ENCODE measurements around the gene DLGAP4. TPM values are rescaled to one million over a fixed set of nuclear protein-coding genes. Genes with fewer than 3 reads are reported as not detected.

DLGAP4 gene
- total and polyA plus RNA-seq, 7 donors = 53.5 to 151 (median 90.4) TPM

DNA sequence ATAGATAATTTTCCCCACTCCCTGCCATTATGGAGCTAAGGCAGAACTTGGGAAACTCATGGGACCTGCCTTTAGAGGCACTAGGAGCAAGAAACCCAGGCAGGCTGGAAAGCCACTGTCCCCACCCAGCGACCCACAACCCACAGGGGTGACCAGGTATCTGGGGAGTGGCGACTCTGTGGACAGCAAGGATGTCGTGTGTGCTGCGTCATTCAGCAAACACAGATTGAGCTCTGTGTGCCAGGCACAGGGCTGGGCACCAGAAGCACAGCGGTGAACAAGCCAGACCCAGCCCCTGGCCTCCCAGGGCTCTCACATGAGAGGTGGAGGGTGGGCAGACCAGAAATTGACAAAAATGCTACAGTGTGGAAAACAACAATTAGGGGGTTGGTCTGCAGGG, 27.7 kb downstream of the DLGAP4 start:
- H3K36me3 ChIP-seq (ENCODE audit: insufficient read depth in 1 of 2, low read depth in 1 of 2) = no peaks in the 10 kb centered on the region
- H3K9me3 ChIP-seq = no peaks in the 10 kb centered on the region
- peaks cover 0 to 52% (median 11%) of the 10 kb centered on the region in 3 donors for H3K27me3 ChIP-seq (ENCODE audit: insufficient read depth in 3 of 3, low read length in 2 of 3)
- intact Hi-C loops (cut with DNase I) = no loop called here
- WGBS, 3 donors = 76 to 83% (median 81%) methylated on average over 5 of the region's 5 CpGs
- H3K4me3 ChIP-seq = no peak overlapping the region
- ATAC-seq = no peak
- DNase-seq = peak in 1 of 2 donors; percentile 1
- H3K27ac ChIP-seq = no peak overlapping the region
- TF ChIP-seq, protein P1, sequence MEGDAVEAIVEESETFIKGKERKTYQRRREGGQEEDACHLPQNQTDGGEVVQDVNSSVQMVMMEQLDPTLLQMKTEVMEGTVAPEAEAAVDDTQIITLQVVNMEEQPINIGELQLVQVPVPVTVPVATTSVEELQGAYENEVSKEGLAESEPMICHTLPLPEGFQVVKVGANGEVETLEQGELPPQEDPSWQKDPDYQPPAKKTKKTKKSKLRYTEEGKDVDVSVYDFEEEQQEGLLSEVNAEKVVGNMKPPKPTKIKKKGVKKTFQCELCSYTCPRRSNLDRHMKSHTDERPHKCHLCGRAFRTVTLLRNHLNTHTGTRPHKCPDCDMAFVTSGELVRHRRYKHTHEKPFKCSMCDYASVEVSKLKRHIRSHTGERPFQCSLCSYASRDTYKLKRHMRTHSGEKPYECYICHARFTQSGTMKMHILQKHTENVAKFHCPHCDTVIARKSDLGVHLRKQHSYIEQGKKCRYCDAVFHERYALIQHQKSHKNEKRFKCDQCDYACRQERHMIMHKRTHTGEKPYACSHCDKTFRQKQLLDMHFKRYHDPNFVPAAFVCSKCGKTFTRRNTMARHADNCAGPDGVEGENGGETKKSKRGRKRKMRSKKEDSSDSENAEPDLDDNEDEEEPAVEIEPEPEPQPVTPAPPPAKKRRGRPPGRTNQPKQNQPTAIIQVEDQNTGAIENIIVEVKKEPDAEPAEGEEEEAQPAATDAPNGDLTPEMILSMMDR (IDR thresholded peaks at IDR 0.05) = no peak
- H3K4me1 ChIP-seq = no peaks in the 10 kb centered on the region

DNA sequence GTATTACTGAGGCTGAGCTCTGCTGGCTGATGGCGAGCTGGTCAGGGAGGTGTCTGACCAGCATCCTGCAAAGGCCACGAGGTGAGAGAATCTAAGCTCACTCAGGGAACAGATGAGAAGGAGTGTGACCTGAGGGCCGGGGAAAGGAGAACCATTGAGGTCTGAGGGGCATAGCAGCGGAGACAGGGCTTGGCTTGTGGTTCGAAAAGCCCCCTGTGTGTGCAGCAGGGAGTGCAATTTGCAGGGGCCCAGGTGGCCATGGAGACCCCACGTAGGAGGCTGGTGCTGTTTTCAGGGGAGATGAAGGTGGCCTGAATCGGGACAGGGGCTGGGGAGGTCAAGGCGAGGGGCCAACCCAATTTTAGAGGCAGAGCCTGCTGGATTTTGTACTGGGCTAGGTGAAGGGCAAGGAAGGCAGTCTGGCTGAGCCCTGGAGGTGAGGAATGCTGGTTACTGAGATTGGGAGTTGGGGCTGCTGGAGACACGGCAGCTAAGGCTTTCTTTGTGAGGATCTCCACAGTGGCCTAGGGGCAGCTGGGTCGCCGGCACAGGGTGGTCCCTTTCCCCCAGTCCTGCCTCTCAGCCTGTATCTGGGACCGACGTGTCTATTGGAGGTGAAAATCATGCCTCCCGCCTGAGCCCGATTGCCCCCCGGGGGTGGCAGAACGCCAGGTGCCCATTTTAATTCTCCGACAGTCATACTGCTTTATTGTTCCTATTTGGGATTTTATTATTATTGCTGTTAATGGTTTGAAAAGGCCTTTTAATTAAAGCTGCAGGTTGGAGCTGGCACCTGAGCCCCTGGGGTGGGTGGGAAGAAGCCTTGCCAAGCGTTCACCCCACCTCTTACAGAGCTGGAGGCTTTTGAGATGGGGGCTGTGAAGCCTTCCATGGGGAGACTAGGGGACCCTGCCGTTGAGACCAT, 28.4 kb downstream of the DLGAP4 start:
- intact Hi-C loops (cut with DNase I) = no loop called here
- ATAC-seq (no peak), DNase-seq (peak in 1 of 2 donors; percentile 29)

DNA sequence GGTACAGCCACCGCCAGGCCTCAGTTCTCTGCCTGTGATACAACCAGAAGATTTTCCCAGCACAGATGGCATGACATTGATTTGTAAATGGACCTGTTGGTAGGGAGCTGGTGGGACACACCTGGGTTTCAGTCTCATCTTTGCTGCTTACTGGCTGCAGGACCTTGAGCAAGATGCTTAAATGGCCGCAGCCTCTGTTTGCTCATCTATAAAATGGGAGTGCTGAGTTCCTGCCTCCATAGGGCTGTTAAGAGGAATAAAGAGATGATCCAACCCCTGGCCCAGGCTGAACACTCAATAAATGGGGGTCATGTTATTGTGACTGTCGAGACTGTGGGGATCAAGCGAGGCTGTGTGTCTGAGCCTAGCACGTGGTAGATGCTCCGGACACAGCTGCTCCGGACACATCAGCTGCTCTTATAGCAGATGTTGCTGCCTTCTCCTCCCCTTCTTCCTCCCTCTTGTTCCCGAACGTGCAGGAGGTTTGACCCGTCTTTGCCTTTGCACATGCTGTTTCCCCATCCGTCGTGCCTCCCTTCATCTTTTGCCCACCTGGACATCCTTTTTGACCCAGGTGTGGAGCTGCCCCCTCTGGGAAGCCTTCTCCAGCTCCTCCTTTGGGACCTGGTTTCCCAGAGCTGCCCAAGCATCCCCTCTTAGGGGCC, 29.2 kb downstream of the DLGAP4 start:
- Histone ChIP-seq H3K27me3 (ENCODE audit: insufficient read depth in 3 of 3, low read length in 2 of 3) (peaks cover 0 to 66% (median 11%) of the 10 kb centered on the region in 3 donors), H3K4me1 (no peaks in the 10 kb centered on the region), H3K9me3 (no peaks in the 10 kb centered on the region), H3K36me3 (ENCODE audit: insufficient read depth in 1 of 2, low read depth in 1 of 2) (no peaks in the 10 kb centered on the region), H3K4me3 (no peak overlapping the region), H3K27ac (no peak overlapping the region)
- ATAC-seq = no peak
- intact Hi-C loops (cut with DNase I) = no loop called here
- DNase-seq = peak in 1 of 2 donors; percentile 16
- WGBS, 3 donors = 54 to 60% (median 55%) methylated on average over 12 of the region's 12 CpGs
- TF ChIP-seq, protein P1 (IDR thresholded peaks at IDR 0.05) = no peak

More for the DNA sequence above, 28.4 kb downstream of the DLGAP4 start:
- Histone ChIP-seq H3K9me3 (no peaks in the 10 kb centered on the region), H3K4me1 (no peaks in the 10 kb centered on the region), H3K27me3 (ENCODE audit: insufficient read depth in 3 of 3, low read length in 2 of 3) (peaks cover 0 to 59% (median 11%) of the 10 kb centered on the region in 3 donors), H3K4me3 (no peak overlapping the region), H3K36me3 (ENCODE audit: insufficient read depth in 1 of 2, low read depth in 1 of 2) (no peaks in the 10 kb centered on the region), H3K27ac (no peak overlapping the region)
- TF ChIP-seq, protein P1 (IDR thresholded peaks at IDR 0.05) = no peak
- WGBS, 3 donors = 46 to 53% (median 47%) methylated on average over 20 of the region's 20 CpGs

DNA sequence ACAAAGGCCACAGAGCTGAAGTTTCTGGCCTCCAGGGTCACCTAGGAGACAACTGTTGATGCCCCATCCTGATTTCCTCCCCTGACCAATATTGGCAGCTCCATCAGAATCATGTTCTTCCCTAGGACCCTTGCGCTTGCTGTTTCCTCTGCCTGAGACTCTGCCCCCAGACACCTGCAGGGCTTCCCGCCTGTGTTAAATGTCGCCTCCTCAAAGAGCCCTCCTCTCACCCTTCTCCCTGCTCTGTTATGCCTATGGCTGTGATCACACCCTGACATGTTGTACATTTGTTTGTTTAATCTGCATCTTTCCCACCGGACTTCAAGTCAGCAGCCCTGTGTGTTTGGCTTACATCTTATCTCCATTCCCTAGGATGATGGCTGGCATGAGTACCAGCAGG, 30.1 kb downstream of the DLGAP4 start:
- WGBS, 3 donors = 75 to 87% (median 78%) methylated on average over 4 of the region's 4 CpGs
- no peak for DNase-seq
- ATAC-seq = no peak

More for the DNA sequence above, 30.1 kb downstream of the DLGAP4 start:
- Histone ChIP-seq H3K4me1 (no peaks in the 10 kb centered on the region), H3K4me3 (no peak overlapping the region), H3K36me3 (ENCODE audit: insufficient read depth in 1 of 2, low read depth in 1 of 2) (no peaks in the 10 kb centered on the region), H3K27ac (no peak overlapping the region), H3K9me3 (no peaks in the 10 kb centered on the region), H3K27me3 (ENCODE audit: insufficient read depth in 3 of 3, low read length in 2 of 3) (peaks cover 0 to 73% (median 11%) of the 10 kb centered on the region in 3 donors)
- TF ChIP-seq, protein P1 (IDR thresholded peaks at IDR 0.05) = no peak
- intact Hi-C loops (cut with DNase I) = no loop called here

All from psoas muscle (tissue), 8 donors.